SK-N-SH treated with all-trans-retinoic acid at 6 μM for 48 hours (cell line): ENCODE data around the gene SMO.

Experiments used
- ARNTL ChIP-seq: fragments of 450-650 bp; formaldehyde crosslinking; IDR thresholded peaks from 2 replicates; pipeline ENCODE4 v1.5.0; 2020; ENCODE audit warnings: low read depth, mild to moderate bottlenecking, moderate library complexity, borderline replicate concordance
- BACH2 ChIP-seq: fragments of 250-450 bp; sonication (Bioruptor Pico); IDR thresholded peaks from 2 replicates; pipeline ENCODE4 v1.9.0; 2021; ENCODE audit warnings: mild to moderate bottlenecking, borderline replicate concordance
- CSDC2 ChIP-seq: fragments of 250-450 bp; sonication (Bioruptor Pico); IDR thresholded peaks from 2 replicates; pipeline ENCODE4 v1.5.0; 2020; ENCODE audit warnings: mild to moderate bottlenecking, moderate library complexity
- ISL1 ChIP-seq: fragments of 250-450 bp; sonication (Bioruptor Pico); IDR thresholded peaks from 2 replicates; pipeline ENCODE4 v2.1.2; 2022; ENCODE audit warnings: mild to moderate bottlenecking, moderate library complexity
- OSR1 ChIP-seq: fragments of 250-450 bp; sonication (Bioruptor Pico); IDR thresholded peaks from 2 replicates; pipeline ENCODE4 v1.8.0; 2022; ENCODE audit warnings: moderate library complexity, mild to moderate bottlenecking, inconsistent platforms
- PATZ1 ChIP-seq: fragments of 250-450 bp; sonication (Bioruptor Pico); IDR thresholded peaks from 2 replicates; pipeline ENCODE4 v1.8.0; 2020; ENCODE audit warnings: mild to moderate bottlenecking, moderate library complexity, borderline replicate concordance
- RARB ChIP-seq: fragments of 250-450 bp; sonication (Bioruptor Pico); IDR thresholded peaks from 2 replicates; pipeline ENCODE4 v1.8.0; 2021; ENCODE audit warnings: mild to moderate bottlenecking, moderate library complexity
- TCF4 ChIP-seq: fragments of 250-450 bp; sonication (Bioruptor Pico); IDR thresholded peaks from 2 replicates; pipeline ENCODE4 v1.8.0; 2021; ENCODE audit warnings: mild to moderate bottlenecking, moderate library complexity, borderline replicate concordance
- TOX ChIP-seq: fragments of 250-450 bp; sonication (Bioruptor Pico); IDR thresholded peaks from 2 replicates; pipeline ENCODE4 v1.8.0; 2021; ENCODE audit warnings: mild to moderate bottlenecking, moderate library complexity, borderline replicate concordance
- ZC3H10 ChIP-seq: fragments of 250-450 bp; sonication (Bioruptor Pico); IDR thresholded peaks from 2 replicates; pipeline ENCODE4 v1.5.1; 2021; ENCODE audit warnings: mild to moderate bottlenecking, moderate library complexity
- ZFP3 ChIP-seq: fragments of 250-450 bp; sonication (Bioruptor Pico); IDR thresholded peaks from 2 replicates; pipeline ENCODE4 v1.5.0; 2020; ENCODE audit warnings: mild to moderate bottlenecking, moderate library complexity
- ZFP30 ChIP-seq: fragments of 450-650 bp; formaldehyde crosslinking; IDR thresholded peaks from 2 replicates; pipeline ENCODE4 v1.5.0; 2022; ENCODE audit warnings: mild to moderate bottlenecking, moderate library complexity
- ZNF70 ChIP-seq: fragments of 450-650 bp; formaldehyde crosslinking; IDR thresholded peaks from 2 replicates; pipeline ENCODE4 v1.5.0; 2020; ENCODE audit warnings: mild to moderate bottlenecking, moderate library complexity
- ZNF8 ChIP-seq: fragments of 450-650 bp; formaldehyde crosslinking; IDR thresholded peaks from 2 replicates; pipeline ENCODE4 v1.5.0; 2020; ENCODE audit warnings: mild to moderate bottlenecking, moderate library complexity

DNA sequence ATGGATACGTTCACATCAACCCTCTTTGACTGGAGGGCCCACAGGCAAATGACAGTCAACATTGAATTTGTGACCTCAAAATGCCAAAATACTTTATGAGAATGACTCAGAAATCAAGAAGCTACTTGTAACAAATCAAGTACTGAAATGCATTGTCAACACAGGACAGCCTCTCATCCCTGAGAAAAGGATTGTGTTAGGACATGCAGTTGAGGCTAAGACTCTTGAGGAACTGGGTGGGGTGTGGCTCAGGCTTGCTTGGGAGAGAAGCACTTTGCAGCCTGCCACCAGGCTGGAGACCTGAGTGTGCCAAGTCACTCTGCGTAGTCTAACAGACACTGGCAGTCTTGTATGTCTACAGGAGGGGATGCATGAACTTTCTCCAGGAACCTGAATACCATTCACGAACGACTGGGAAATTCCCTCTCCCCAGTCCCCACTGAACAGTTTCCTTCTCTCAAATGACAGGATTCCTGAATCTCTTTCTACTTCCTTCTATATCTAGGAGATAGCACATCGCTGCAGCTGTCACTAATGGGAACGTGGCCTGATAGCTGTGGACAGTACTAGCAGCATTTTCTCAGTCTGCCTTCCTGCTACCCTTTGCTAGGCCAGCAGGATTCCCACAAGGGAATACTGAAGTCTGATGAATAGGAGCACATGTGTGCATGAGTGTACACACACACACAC is 3.3 kb upstream of the SMO start:
- no peak for TF ChIP-seq ZFP3 (CRISPR knock-in tag)
- TF ChIP-seq BACH2 (CRISPR knock-in tag): no peak
- TF ChIP-seq ARNTL: no peak
- no peak for TF ChIP-seq CSDC2 (CRISPR knock-in tag)
- no peak for TF ChIP-seq ZC3H10 (CRISPR knock-in tag)
- no peak for TF ChIP-seq RARB (CRISPR knock-in tag)
- no peak for TF ChIP-seq ZFP30 (CRISPR knock-in tag)
- no peak for TF ChIP-seq TOX (CRISPR knock-in tag)
- TF ChIP-seq ZNF8 (CRISPR knock-in tag): no peak
- TF ChIP-seq OSR1: no peak
- no peak for TF ChIP-seq TCF4 (CRISPR knock-in tag)
- no peak for TF ChIP-seq PATZ1
- no peak for TF ChIP-seq ZNF70 (CRISPR knock-in tag)
- no peak for TF ChIP-seq ISL1 (CRISPR knock-in tag)
